Gastrocnemius medialis (tissue), 4 donors: ENCODE data around the gene KCNT1. TPM values are rescaled to one million over a fixed set of nuclear protein-coding genes. Genes with fewer than 3 reads are reported as not detected.
A peak's percentile ranks its signal among the peaks of the same experiment; 100 is the strongest.

Source experiments
- ATAC-seq, 2 donors: fragments of 150-250 bp; one replicate each; pipeline ENCODE4 v1.9.1; 2016
- DNase-seq, 2 donors: peaks; one replicate each; pipeline ENCODE4 v3.0.0-alpha.2; 2019
- H3K27ac ChIP-seq, 4 donors: fragments of 200-600 bp; sonication (generic); 1 replicate in 1 of 4; 2 replicates in 3 of 4; pipeline ENCODE4 v1.5.1; 2016 to 2018; ENCODE audit warnings: mild to moderate bottlenecking in 2 of 4, moderate library complexity in 1 of 4
- H3K27me3 ChIP-seq, 3 donors: fragments of 200-600 bp; sonication (generic) in 2 of 3; 1 replicate in 1 of 3; 2 replicates in 2 of 3; pipeline versions ENCODE4 v1.5.1 to v1.6.0; 2016 to 2019; ENCODE audit warnings: mild to moderate bottlenecking in 1 of 3, moderate library complexity in 1 of 3
- H3K36me3 ChIP-seq, 2 donors: fragments of 200-600 bp; sonication (generic) in 1 of 2; one replicate each; pipeline ENCODE4 v1.5.1; 2017 to 2018
- H3K4me1 ChIP-seq, 2 donors: fragments of 200-600 bp; sonication (generic) in 1 of 2; one replicate each; pipeline ENCODE4 v1.5.1; 2016 to 2017; ENCODE audit warnings: mild to moderate bottlenecking in 2 of 2
- H3K4me3 ChIP-seq, 4 donors: fragments of 200-600 bp; sonication (generic) in 3 of 4; 1 replicate in 1 of 4; 2 replicates in 3 of 4; pipeline ENCODE4 v1.5.1; 2016 to 2019; ENCODE audit warnings: mild to moderate bottlenecking in 2 of 4
- H3K9me3 ChIP-seq, 3 donors: fragments of 200-600 bp; sonication (generic) in 2 of 3; 1 replicate in 1 of 3; 2 replicates in 2 of 3; pipeline ENCODE4 v1.5.1; 2016 to 2019
- POLR2A ChIP-seq, 2 donors: fragments of 450-650 bp; IDR thresholded peaks; one replicate each; pipeline ENCODE4 v1.6.1; 2017; ENCODE audit warnings: antibody characterized with exemption in 2 of 2, mild to moderate bottlenecking in 2 of 2, moderate library complexity in 2 of 2
- in situ Hi-C, 4 donors: fragments of 200-750 bp; cut with MboI; loops; one replicate each; pipeline versions ENCODE4 v1.15.0 to v1.8.0; 2017; ENCODE audit warnings: low sequenced_read_pairs in 4 of 4
- intact Hi-C: fragments of 100-400 bp; cut with DNase I; formaldehyde crosslinking; loops from one replicate; pipeline ENCODE4 v1.15.1; 2023; ENCODE audit warnings: low total_unique reads
- total RNA-seq, 4 donors: library from RNA; depleted of rRNA; stranded (reverse); fragments of >200 nt; gene quantifications; one replicate each; pipeline versions ENCODE4 v1.1.0 to v1.2.3, GENCODE V29; 2016
- TF ChIP-seq, protein P1 (sequence below), 5 experiments: fragments of 450-650 bp in 3 of 5; fragments of 200-600 bp in 2 of 5; sonication (generic) in 2 of 5; IDR thresholded peaks in 4 of 5; conservative IDR thresholded peaks in 1 of 5; 1 replicate in 4 of 5; 2 replicates in 1 of 5; pipeline ENCODE4 v1.5.1; 2016 to 2019; ENCODE audit warnings: antibody characterized with exemption in 5 of 5, mild to moderate bottlenecking in 3 of 5, moderate library complexity in 3 of 5

KCNT1 gene
- total RNA-seq, result 1 to 10 TPM; 2.3 to 8.7 (median 5.3) TPM

DNA sequence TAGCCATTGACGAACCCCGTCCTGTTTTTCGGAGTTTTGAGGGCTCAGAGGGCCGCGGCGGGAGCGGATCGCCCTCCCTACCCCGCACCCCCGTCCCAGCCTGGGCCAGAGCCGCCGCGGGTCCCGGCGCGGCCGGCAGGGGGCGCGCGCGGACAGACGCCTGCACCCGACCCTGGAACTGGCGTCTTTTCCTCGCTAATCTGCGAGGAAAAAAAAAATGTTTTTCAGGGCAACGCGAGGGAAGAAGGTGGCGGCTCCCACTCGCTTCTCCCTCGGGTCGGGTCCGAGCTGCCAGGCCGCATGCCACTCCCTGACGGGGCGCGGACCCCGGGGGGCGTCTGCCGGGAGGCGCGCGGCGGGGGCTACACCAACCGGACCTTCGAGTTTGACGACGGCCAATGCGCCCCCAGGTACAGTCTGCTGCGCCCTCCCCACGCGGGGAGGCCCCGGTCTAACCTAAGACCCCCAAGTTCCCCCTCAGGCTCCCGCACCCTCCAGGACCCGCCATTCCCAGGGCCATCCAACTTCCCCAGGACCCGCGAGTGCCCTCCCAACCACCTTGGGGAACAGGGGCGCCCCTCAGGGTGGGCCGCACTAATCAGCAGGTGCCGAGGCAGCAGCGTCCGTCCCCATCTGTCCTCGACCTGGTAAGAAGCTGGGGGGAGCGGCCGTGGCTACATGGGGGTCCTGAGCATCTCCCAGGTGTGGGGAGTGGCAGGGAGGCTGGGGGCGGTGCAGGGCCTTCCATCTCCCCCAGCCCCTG is at the start of gene KCNT1:
Gene KCNT1, plus strand, starts transcription at position 227 of the 763 bp plus-strand sequence. Its CDS starts 74 bp downstream, at position 301.
- peak within 1 kb of the TSS in 3 of 4 donors; percentile 34 to 50 (median 39) for H3K4me3 ChIP-seq
- no peaks in the 10 kb centered on the region for H3K9me3 ChIP-seq
- ATAC-seq (peak; percentile 68 to 73), DNase-seq (no peak)
- intact Hi-C loops, result loop anchor here (5.0 kb wide), 1 partner anchor 420 kb away; no protein-coding TSS in a partner anchor
- in situ Hi-C loops, result no loop called here
- peaks cover 0 to 3% (median 0%) of the 10 kb centered on the region in 3 donors for H3K27me3 ChIP-seq
- H3K36me3 ChIP-seq, result no peaks in the 10 kb centered on the region
- TF ChIP-seq, protein P1, sequence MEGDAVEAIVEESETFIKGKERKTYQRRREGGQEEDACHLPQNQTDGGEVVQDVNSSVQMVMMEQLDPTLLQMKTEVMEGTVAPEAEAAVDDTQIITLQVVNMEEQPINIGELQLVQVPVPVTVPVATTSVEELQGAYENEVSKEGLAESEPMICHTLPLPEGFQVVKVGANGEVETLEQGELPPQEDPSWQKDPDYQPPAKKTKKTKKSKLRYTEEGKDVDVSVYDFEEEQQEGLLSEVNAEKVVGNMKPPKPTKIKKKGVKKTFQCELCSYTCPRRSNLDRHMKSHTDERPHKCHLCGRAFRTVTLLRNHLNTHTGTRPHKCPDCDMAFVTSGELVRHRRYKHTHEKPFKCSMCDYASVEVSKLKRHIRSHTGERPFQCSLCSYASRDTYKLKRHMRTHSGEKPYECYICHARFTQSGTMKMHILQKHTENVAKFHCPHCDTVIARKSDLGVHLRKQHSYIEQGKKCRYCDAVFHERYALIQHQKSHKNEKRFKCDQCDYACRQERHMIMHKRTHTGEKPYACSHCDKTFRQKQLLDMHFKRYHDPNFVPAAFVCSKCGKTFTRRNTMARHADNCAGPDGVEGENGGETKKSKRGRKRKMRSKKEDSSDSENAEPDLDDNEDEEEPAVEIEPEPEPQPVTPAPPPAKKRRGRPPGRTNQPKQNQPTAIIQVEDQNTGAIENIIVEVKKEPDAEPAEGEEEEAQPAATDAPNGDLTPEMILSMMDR (IDR thresholded peaks at IDR 0.05 in 4 of 5, conservative IDR thresholded peaks at IDR 0.05 in 1 of 5), result peak; percentile 76 to 96 (median 85)
- TF ChIP-seq POLR2A (IDR thresholded peaks at IDR 0.05), result no peak
- peaks cover 0 to 8% of the 10 kb centered on the region in 2 donors for H3K4me1 ChIP-seq
- no peak within 1 kb of the TSS for H3K27ac ChIP-seq

DNA sequence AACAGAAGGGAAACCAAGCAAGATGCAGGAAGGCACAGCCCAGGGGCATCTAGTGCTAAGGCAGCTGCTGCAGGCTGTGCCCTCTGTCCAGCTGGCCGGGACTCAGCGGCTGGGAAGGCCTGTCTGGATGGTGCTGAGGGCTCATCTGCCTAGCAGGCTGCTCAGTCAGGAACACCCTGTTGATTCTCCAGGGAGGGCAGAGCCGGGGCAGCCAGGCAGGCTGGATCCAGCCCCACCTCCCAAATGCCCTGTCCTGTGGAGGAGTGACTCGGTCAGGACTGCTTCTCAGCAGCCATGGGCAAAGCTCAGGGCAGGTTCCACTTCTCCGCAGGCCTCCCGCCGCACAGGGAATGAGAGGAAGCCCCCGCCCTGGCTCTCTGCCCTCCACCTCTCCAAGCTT is 46.7 kb upstream of the KCNT1 start:
- Histone ChIP-seq H3K4me1 (no peaks in the 10 kb centered on the region), H3K36me3 (no peaks in the 10 kb centered on the region), H3K4me3 (no peak overlapping the region), H3K9me3 (no peaks in the 10 kb centered on the region), H3K27me3 (peaks cover 0 to 6% (median 4%) of the 10 kb centered on the region in 3 donors), H3K27ac (no peak overlapping the region)
- TF ChIP-seq, protein P1 (IDR thresholded peaks at IDR 0.05 in 4 of 5, conservative IDR thresholded peaks at IDR 0.05 in 1 of 5), result no peak
- no peak for TF ChIP-seq POLR2A (IDR thresholded peaks at IDR 0.05)
- DNase-seq (no peak), ATAC-seq (no peak)
- in situ Hi-C loops, result no loop called here
- intact Hi-C loops, result no loop called here

DNA sequence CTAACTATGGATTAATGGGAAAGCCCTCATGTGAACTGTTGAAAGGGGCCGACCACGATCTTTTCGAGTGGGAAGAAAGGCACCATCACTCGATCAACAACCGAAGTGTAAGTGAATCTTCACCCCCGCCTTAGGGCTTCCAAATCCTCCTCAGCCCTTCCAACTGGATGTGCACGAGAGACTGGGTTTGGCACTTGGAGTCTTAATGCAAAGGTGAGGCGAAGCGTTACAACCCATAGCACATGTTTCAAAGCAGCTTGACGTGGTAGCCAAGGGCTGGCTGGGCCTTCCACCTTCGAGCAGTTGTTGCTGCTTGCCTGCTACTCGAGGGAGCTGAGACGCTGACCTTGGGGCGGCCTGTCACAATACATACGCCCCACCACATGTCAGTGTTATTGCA is 44.6 kb upstream of the KCNT1 start:
- Histone ChIP-seq H3K36me3 (no peaks in the 10 kb centered on the region), H3K27me3 (peaks cover 2 to 4% (median 3%) of the 10 kb centered on the region in 3 donors), H3K4me3 (no peak overlapping the region), H3K27ac (no peak overlapping the region), H3K4me1 (no peaks in the 10 kb centered on the region), H3K9me3 (no peaks in the 10 kb centered on the region)
- intact Hi-C loops (no loop called here), in situ Hi-C loops (no loop called here)
- no peak for DNase-seq
- TF ChIP-seq, protein P1 (IDR thresholded peaks at IDR 0.05 in 4 of 5, conservative IDR thresholded peaks at IDR 0.05 in 1 of 5), result no peak
- no peak for TF ChIP-seq POLR2A (IDR thresholded peaks at IDR 0.05)
- no peak for ATAC-seq

DNA sequence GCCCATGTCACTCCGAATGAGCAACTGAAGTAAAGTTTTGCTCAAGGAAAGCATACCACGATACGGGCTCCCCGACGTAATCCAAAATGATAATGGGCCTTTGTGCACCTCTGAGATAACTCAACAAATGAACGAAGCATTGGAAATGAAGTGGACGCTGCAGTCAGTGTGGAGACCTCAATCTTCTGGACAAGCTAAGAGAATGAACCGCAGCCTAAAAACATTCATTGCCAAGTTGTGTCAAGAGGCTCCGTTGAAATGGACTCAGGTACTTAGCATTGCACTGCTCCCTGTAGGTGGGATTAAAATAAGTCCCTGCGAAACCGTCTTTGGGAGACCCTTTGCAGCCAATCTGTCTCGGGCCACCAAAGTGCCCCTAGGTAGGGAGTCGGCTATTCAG is 42.7 kb upstream of the KCNT1 start:
- H3K36me3 ChIP-seq, result no peaks in the 10 kb centered on the region
- H3K9me3 ChIP-seq, result no peaks in the 10 kb centered on the region
- H3K27me3 ChIP-seq, result peaks cover 2 to 4% (median 3%) of the 10 kb centered on the region in 3 donors
- in situ Hi-C loops, result no loop called here
- H3K27ac ChIP-seq, result no peak overlapping the region
- ATAC-seq (no peak), DNase-seq (no peak)
- no peak overlapping the region for H3K4me3 ChIP-seq
- TF ChIP-seq, protein P1 (IDR thresholded peaks at IDR 0.05 in 4 of 5, conservative IDR thresholded peaks at IDR 0.05 in 1 of 5), result no peak
- TF ChIP-seq POLR2A (IDR thresholded peaks at IDR 0.05), result no peak
- H3K4me1 ChIP-seq, result no peaks in the 10 kb centered on the region
- intact Hi-C loops, result no loop called here
